Measurements from ENCODE around the gene CNR1.
"Not testable (repeated sequence)": the region's sequence is repeated elsewhere in the genome, so short reads cannot be mapped to it uniquely, and the experiment has no call there.

Gene CNR1

GRCh38 chr6:88165844-88166492 lies at the start of gene CNR1:
Gene CNR1, minus strand, starts transcription at chr6:88166347. Its CDS starts 21,073 bp downstream, at chr6:88145274.
- FAIRE-seq = no peak

- no peak for FAIRE-seq
Measured at GRCh38 chr6:88211446-88211845, 45.3 kb upstream of the CNR1 start.

DNA sequence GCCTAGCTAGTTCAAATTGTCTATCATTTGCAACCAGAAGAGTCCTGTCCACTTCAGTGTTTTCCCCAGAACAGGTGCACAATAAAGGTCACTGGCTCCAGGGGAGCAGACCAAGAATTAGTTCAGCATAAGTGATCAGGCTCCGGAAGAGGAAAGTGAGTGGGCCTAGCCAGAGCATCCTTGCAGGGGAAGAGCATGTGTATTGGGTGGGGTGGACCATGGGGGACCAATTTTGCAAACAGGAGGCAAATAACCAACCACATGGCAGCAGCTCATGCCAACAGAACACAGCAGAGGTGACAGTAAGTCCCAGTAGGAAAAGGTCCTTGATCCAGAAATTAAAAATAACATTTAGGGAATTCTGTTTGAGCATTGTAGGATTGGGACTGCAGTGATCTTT lies 43.2 kb upstream of the CNR1 start:
- FAIRE-seq = no peak

DNA sequence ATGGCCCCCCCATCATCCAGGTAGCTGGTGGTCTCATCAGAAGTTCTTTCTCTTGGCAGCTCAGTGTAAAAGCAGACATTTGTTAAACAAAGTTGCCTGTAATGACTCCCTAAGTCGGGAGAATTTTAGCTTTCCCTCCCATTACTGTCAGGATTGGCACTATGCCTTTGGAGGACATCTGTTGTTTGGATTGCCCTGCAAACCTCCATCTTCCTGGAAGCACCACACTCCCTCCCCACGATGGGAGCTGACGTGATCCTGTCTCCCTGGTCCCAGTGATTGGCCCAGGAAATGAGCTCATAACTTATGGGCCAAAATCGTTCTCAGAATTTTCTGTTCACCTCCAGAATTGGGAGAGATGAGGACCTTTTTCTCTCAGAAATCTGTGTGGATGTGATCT lies 42.6 kb upstream of the CNR1 start:
- FAIRE-seq = no peak

GRCh38 chr6:88201734-88202133 lies 35.6 kb upstream of the CNR1 start:
- FAIRE-seq = not testable (repeated sequence)

GRCh38 chr6:88184921-88185320 lies 18.8 kb upstream of the CNR1 start:
- FAIRE-seq = no peak

DNA sequence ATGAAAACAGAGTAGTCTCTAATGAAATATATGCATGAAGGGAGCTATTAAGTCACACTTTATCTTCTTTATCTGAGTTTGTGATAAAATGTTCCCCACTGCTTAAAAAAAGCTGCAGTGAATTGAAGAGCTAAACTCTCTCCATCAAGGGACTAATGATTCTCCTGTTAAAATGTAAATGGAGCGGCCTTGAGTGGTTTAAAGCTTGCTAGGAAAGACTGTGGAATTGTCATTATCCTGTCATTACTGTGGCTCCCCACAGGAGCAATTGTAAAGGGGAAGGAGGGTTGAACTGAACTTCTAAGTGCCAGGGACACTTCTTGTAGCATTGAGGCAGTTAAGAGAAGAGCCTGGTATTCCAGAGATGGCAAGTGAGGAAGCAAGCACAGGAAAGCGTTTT lies 17.3 kb upstream of the CNR1 start:
- no peak for FAIRE-seq

GRCh38 chr6:88179692-88180091 lies 13.5 kb upstream of the CNR1 start:
- no peak for FAIRE-seq

GRCh38 chr6:88177961-88178464 lies 11.9 kb upstream of the CNR1 start:
- no peak for FAIRE-seq

DNA sequence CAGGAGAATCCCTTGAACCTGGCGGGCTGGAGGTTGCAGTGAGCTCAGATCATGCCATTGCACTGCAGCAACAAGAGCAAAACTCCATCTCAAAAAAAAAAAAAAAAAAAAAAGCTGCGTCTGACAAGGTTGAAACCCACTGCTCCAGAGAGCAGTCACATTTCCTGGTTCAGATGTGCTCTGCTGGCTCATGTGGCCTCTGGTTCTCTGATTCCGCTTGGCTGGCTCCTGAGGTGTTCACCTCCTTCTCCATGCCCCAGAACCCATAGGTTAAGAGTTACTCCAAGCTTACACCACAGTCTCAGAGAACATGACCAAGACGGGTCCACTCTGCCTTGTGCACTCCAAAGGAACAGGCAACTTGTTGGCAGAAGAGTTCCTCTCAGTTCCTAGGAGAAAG lies 8.8 kb upstream of the CNR1 start:
- no peak for FAIRE-seq

GRCh38 chr6:88171312-88171711 lies 5.2 kb upstream of the CNR1 start:
- FAIRE-seq = no peak

DNA sequence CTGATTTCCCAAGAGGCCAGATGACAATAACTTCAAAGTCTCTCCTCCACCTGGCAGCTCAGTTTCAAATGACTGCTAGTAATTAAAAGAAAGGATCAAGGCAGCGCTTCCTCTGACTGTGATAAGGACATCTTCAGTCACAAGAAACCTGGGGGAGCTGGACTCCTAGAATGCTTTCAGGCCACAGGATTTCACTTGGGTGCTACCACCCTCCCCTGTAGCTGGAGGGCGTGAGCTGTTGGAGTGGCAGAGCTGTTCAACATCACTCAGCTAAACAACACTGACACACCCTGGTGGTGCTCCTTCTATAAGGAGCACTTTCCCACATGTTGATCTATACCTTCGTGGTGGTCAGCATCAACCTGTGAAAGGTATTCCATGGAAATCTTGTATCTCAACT lies 2.2 kb upstream of the CNR1 start:
- FAIRE-seq = no peak

- no peak for FAIRE-seq
Measured at GRCh38 chr6:88167352-88167937, 1.3 kb upstream of the CNR1 start.

DNA sequence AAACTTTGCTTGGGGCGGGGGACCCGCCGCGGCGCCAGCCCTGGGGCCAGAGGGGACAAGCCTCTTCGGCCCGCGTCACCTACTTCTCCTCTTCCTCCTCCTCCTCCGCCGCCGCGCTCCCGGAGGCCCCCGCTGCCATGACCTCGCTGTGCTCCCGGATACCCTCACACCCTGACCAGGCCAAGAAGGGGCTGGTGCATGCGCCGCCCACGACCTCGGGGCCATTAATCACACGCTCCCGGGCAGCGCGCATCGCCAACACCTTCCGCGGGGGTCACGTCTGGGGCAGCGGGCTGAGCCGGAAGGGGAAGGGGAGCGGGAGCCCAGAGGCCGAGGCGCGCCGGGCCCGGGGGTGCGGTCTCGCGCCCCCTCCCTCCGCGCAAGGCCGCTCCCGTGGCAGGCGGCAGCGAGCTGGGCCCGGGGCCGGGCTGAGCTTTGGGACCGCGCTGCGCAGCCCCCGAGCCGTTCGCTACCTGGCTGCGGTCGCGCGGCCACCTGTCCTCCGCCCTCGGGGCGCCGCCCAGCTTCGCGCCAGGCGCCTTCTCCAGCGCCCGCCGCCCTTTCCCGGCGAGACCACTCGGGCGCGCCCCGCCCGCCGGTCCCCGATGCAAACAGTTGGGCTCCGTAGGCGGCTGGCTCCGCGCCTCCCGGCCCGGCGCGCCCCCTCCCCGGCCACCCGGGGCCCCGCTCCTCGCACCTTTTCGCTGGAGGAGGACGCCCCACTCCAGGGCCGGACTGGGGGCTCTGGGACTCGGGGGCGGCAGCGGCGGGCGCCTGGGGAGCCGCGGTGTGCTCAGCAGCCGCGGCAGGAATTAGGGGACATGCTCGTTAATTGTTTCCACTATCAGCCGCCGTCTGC lies 575 bp upstream of the CNR1 start:
- no peak for FAIRE-seq

GRCh38 chr6:88165087-88165843 lies 882 bp downstream of the CNR1 start:
- FAIRE-seq = no peak

GRCh38 chr6:88164061-88164460 lies 2.1 kb downstream of the CNR1 start:
- no peak for FAIRE-seq

DNA sequence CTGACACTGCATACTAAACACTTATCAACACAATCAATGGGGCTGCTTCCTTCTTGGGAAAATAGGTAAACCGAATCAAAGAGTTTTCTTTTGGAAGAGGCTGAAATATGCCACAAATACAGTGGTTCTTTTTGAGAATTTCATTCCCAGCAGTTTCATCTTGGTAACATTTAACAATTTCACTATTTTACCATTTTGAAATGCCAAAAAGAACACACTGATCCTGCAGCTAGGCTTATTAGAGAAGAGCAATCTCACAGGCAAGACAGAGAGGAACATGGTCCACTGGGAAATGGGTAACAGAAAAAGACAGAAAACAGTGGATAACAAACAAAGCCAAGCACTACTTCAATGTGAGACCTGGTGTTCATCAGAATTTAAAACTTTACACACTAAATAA lies 2.5 kb downstream of the CNR1 start:
- FAIRE-seq = no peak

DNA sequence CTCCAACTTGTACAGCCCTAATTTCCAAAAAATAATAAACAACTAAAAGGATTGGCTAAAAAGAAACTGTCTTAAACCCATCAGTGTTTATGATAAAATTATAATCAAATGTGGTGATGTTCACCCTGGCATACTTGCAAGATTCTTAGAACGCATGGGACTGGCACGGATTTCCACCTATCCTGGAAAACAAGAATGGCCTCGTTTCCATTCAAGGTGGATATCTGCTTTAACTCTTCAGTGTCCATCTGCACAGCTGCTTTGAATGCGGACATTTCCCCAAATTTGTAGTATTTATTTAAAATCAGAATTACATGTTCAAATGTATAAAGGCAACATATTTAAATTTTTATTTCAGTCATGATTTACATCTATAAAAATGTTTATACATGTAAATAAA lies 4.2 kb downstream of the CNR1 start:
- FAIRE-seq = no peak

- FAIRE-seq = no peak
Measured at GRCh38 chr6:88157106-88157505, 9.0 kb downstream of the CNR1 start.

DNA sequence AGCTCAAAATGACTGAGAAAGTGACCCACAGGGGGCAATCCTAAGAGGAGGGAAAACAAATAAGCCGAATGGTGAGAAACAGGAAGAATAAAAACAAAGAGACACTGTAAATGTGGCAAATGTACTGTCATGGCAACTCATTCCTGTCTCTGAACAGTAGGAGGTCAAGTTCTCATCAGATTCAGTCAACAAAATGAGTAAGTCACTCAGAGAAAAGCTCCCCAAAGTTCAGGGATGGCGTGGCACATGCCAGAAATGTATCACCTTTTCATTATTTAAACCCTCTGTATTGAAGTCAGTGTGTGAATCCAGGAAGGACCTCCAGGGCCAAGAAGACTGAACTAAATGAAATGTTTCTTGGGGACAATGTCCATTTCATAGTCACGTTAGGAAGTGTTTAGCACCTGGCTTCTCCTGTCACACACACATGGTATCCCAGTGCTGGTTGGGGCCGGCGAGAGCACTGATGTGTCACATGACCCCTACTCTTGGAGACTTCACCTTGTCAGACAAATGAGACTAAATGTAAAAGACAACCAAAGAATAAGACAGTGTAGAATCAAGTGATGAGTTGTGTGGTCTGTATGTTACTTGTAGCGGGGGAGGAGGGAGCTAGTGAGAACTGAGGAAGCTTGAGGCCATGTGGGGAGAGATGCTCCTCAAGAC lies 20.7 kb downstream of the CNR1 start:
- no peak for FAIRE-seq

DNA sequence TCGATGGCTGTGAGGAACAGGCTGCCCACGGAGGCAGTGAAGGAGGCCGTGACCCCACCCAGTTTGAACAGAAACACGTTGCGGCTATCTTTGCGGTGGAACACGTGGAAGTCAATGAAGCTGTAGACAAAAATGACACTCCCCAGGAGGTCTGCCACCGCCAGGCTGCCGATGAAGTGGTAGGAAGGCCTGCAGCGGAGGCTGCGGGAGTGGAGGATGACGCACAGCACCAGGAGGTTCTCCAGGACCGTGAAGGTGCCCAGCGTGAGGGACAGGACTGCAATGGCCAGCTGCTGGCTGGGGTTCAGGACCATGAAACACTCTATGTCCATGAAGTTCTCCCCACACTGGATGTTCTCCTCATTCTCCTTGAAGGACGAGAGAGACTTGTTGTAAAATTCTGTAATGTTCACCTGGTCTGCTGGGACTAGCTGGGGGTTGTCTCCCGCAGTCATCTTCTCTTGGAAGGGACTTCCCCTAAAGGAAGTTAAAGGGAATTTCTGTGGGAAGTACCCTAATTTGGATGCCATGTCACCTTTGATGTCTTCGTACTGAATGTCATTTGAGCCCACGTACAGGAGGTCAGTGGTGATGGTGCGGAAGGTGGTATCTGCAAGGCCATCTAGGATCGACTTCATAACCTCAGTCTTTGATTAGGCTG lies 21.4 kb downstream of the CNR1 start:
- FAIRE-seq = no peak
